IPS-11a (cell line): Measurements from ENCODE around the gene DNASE1L2.
"Not testable (repeated sequence)": the region's sequence is repeated elsewhere in the genome, so short reads cannot be mapped to it uniquely, and the experiment has no call there.

Experiments used
- H3K4me3 ChIP-seq: one replicate; pipeline ENCODE4 v1.5.1; 2013; ENCODE audit warnings: low read depth, low read length, control low read depth

The DNASE1L2 gene

GRCh38 chr16:2238150-2238837 is 2.0 kb downstream of the DNASE1L2 start:
- H3K4me3 ChIP-seq, result no peak overlapping the region

GRCh38 chr16:2238838-2239675 is 2.8 kb downstream of the DNASE1L2 start:
- H3K4me3 ChIP-seq, result no peak overlapping the region

GRCh38 chr16:2240331-2240730 is 4.1 kb downstream of the DNASE1L2 start:
- H3K4me3 ChIP-seq, result not testable (repeated sequence)

GRCh38 chr16:2242598-2242997 is 6.4 kb downstream of the DNASE1L2 start:
- H3K4me3 ChIP-seq, result no peak overlapping the region

- no peak overlapping the region for H3K4me3 ChIP-seq
Observed at GRCh38 chr16:2243031-2243528, 6.8 kb downstream of the DNASE1L2 start.

GRCh38 chr16:2243781-2244180 is 7.5 kb downstream of the DNASE1L2 start:
- no peak overlapping the region for H3K4me3 ChIP-seq

- H3K4me3 ChIP-seq, result no peak overlapping the region
Observed at GRCh38 chr16:2244301-2244700, 8.1 kb downstream of the DNASE1L2 start.

GRCh38 chr16:2244926-2245795 is 8.9 kb downstream of the DNASE1L2 start:
- no peak overlapping the region for H3K4me3 ChIP-seq

- no peak overlapping the region for H3K4me3 ChIP-seq
Observed at GRCh38 chr16:2246301-2246885, 10.1 kb downstream of the DNASE1L2 start.

- peak overlapping the region; percentile 71 for H3K4me3 ChIP-seq
Observed at GRCh38 chr16:2250652-2251295, 14.5 kb downstream of the DNASE1L2 start.

- H3K4me3 ChIP-seq, result peak within 1 kb of the TSS; percentile 71
Observed at GRCh38 chr16:2251296-2252111, 15.3 kb downstream of the DNASE1L2 start, which contains the start of gene ECI1. ECI1 (minus strand) TSS chr16:2251587; CDS start chr16:2251566, 21 bp downstream.

GRCh38 chr16:2252806-2253148 is 16.5 kb downstream of the DNASE1L2 start:
- H3K4me3 ChIP-seq, result no peak overlapping the region

- H3K4me3 ChIP-seq, result no peak overlapping the region
Observed at GRCh38 chr16:2253293-2253692, 17.0 kb downstream of the DNASE1L2 start.

- H3K4me3 ChIP-seq, result no peak overlapping the region
Observed at GRCh38 chr16:2256531-2257140, 20.4 kb downstream of the DNASE1L2 start.

- H3K4me3 ChIP-seq, result no peak overlapping the region
Observed at GRCh38 chr16:2257726-2258125, 21.5 kb downstream of the DNASE1L2 start.

GRCh38 chr16:2258530-2258929 is 22.3 kb downstream of the DNASE1L2 start:
- not testable (repeated sequence) for H3K4me3 ChIP-seq

- H3K4me3 ChIP-seq, result no peak overlapping the region
Observed at GRCh38 chr16:2260250-2260649, 24.0 kb downstream of the DNASE1L2 start.

- H3K4me3 ChIP-seq, result not testable (repeated sequence)
Observed at GRCh38 chr16:2263026-2263425, 26.8 kb downstream of the DNASE1L2 start.

- H3K4me3 ChIP-seq, result peak overlapping the region; percentile 71
Observed at GRCh38 chr16:2266887-2267286, 30.6 kb downstream of the DNASE1L2 start.
